ENCODE results near the gene SYNJ2. TPM values are rescaled to one million over a fixed set of nuclear protein-coding genes. Genes with fewer than 3 reads are reported as not detected.

The SYNJ2 gene
- total RNA-seq, 2 experiments from 2014 or later: 34.6 to 38.0 TPM

DNA sequence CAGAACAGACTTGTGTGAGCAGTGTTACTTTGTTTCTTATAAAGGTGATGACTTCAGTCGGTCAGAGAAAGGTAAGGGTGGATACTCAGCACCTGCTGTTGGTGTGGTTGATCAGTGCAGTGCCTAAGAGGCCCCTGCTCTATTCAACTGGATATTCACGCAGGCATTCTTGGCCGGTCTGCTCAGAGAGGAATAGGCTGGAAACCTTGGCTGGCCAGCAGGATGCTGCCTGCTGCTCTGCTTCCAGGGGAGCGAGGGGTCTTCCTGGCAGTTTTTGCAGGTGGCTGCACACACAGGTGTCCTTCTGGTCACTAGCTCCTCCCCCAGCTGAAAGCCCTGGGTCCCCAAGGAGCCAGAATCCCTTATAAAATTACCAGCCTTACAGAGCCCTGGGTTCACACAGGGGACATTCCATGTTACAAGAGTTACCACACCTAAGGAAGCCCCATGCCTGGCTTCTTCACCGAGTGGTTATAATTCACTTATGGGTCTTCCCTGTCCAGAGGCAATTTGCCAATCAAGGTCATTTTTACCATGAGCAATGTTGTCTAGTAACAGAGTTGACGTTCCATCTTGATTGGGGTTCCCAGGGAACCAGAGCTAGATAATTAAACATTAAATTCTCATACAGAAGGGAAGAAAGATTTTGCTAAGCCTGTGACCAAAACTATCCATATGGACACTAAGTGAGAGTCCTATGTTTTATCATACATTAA, 16.4 kb downstream of the SYNJ2 start:
- CTCF ChIA-PET: no interaction called here
- H3K27me3 ChIP-seq (ENCODE audit: control insufficient read depth in 1 of 2, insufficient read depth in 2 of 2, low read length in 2 of 2): no peaks in the 10 kb centered on the region
- H3K27ac Mint-ChIP-seq: no peak overlapping the region

DNA sequence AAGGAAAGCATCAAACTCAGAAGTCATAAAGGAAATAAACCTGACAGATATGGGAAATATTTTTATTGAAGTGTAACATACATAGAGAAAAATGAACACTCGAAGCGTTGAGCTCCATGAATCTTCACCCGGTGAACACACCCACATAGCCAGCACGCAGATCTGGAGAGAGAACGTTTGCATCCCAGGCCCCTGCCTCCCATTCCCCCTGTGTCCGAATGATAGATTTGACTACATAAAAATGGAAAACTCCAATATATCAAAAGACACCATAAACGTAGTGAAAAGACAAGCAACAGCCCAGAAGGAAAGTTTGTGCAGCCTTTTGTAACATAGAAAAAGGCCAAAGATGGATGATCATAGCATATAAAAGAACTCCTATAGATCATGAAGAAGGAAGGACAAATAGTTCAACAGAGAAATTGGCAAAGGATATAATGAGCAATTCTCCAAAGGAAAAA, 17.1 kb downstream of the SYNJ2 start:
- POLR2A ChIA-PET: interaction anchor here (0.7 kb wide), 1 partner anchor 11 kb away, joined by 3 read pairs; no protein-coding TSS in a partner anchor
- CTCF ChIA-PET: no interaction called here

More for the DNA sequence above, 16.4 kb downstream of the SYNJ2 start:
- POLR2A ChIA-PET: no interaction called here
- H3K36me3 Mint-ChIP-seq (ENCODE audit: low read depth): peaks cover 11% of the 10 kb centered on the region
- no peaks in the 10 kb centered on the region for H3K9me3 Mint-ChIP-seq
- TF ChIP-seq, protein P1, sequence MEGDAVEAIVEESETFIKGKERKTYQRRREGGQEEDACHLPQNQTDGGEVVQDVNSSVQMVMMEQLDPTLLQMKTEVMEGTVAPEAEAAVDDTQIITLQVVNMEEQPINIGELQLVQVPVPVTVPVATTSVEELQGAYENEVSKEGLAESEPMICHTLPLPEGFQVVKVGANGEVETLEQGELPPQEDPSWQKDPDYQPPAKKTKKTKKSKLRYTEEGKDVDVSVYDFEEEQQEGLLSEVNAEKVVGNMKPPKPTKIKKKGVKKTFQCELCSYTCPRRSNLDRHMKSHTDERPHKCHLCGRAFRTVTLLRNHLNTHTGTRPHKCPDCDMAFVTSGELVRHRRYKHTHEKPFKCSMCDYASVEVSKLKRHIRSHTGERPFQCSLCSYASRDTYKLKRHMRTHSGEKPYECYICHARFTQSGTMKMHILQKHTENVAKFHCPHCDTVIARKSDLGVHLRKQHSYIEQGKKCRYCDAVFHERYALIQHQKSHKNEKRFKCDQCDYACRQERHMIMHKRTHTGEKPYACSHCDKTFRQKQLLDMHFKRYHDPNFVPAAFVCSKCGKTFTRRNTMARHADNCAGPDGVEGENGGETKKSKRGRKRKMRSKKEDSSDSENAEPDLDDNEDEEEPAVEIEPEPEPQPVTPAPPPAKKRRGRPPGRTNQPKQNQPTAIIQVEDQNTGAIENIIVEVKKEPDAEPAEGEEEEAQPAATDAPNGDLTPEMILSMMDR (IDR thresholded peaks at IDR 0.05): no peak
- H3K4me1 ChIP-seq (ENCODE audit: insufficient read depth, low read length): peaks cover 25% of the 10 kb centered on the region
- no peak for DNase-seq
- ATAC-seq (ENCODE audit: poor library complexity): no peak
- peaks cover 76% of the 10 kb centered on the region for H3K4me1 Mint-ChIP-seq (ENCODE audit: low read depth)
- H3K36me3 ChIP-seq (ENCODE audit: insufficient read depth, low read length): peaks cover 9% of the 10 kb centered on the region
- intact Hi-C loops (cut with DNase I, micrococcal nuclease): no loop called here
- H3K4me3 ChIP-seq (ENCODE audit: low read length): no peak overlapping the region
- H3K4me3 Mint-ChIP-seq: no peak overlapping the region
- H3K27ac ChIP-seq (ENCODE audit: low read depth in 1 of 2, low read length in 2 of 2): no peak overlapping the region
- no peaks in the 10 kb centered on the region for H3K27me3 Mint-ChIP-seq
- H3K9me3 ChIP-seq (ENCODE audit: control insufficient read depth in 1 of 2, insufficient read depth in 1 of 2, low read length in 2 of 2): no peaks in the 10 kb centered on the region

GRCh38 chr6:157999168-158000051, 17.7 kb downstream of the SYNJ2 start:
- Mint-ChIP-seq H3K27ac (peak overlapping the region; percentile 5), H3K4me1 (ENCODE audit: low read depth) (peaks cover 78% of the 10 kb centered on the region), H3K27me3 (no peaks in the 10 kb centered on the region), H3K4me3 (no peak overlapping the region), H3K9me3 (no peaks in the 10 kb centered on the region), H3K36me3 (ENCODE audit: low read depth) (peaks cover 15% of the 10 kb centered on the region)
- no peaks in the 10 kb centered on the region for H3K9me3 ChIP-seq (ENCODE audit: control insufficient read depth in 1 of 2, insufficient read depth in 1 of 2, low read length in 2 of 2)
- H3K4me1 ChIP-seq (ENCODE audit: insufficient read depth, low read length): peaks cover 29% of the 10 kb centered on the region
- TF ChIP-seq, protein P1 (IDR thresholded peaks at IDR 0.05): no peak
- H3K36me3 ChIP-seq (ENCODE audit: insufficient read depth, low read length): peaks cover 9% of the 10 kb centered on the region
- H3K27me3 ChIP-seq (ENCODE audit: control insufficient read depth in 1 of 2, insufficient read depth in 2 of 2, low read length in 2 of 2): no peaks in the 10 kb centered on the region
- no peak overlapping the region for H3K4me3 ChIP-seq (ENCODE audit: low read length)
- DNase-seq: no peak
- no peak for ATAC-seq (ENCODE audit: poor library complexity)
- intact Hi-C loops (cut with DNase I, micrococcal nuclease): no loop called here
- CTCF ChIA-PET: no interaction called here
- POLR2A ChIA-PET: interaction anchor here (0.6 to 0.7 kb wide), 3 partner anchors 8 to 171 kb away, joined by 3 to 4 read pairs (median 3); no protein-coding TSS in a partner anchor
- no peak overlapping the region for H3K27ac ChIP-seq (ENCODE audit: low read depth in 1 of 2, low read length in 2 of 2)

More for the DNA sequence above, 17.1 kb downstream of the SYNJ2 start:
- no peaks in the 10 kb centered on the region for H3K27me3 Mint-ChIP-seq
- no peaks in the 10 kb centered on the region for H3K9me3 Mint-ChIP-seq
- intact Hi-C loops (cut with DNase I, micrococcal nuclease): no loop called here
- DNase-seq: no peak
- Histone ChIP-seq H3K4me3 (ENCODE audit: low read length) (no peak overlapping the region), H3K27me3 (ENCODE audit: control insufficient read depth in 1 of 2, insufficient read depth in 2 of 2, low read length in 2 of 2) (no peaks in the 10 kb centered on the region), H3K27ac (ENCODE audit: low read depth in 1 of 2, low read length in 2 of 2) (no peak overlapping the region), H3K36me3 (ENCODE audit: insufficient read depth, low read length) (peaks cover 9% of the 10 kb centered on the region), H3K9me3 (ENCODE audit: control insufficient read depth in 1 of 2, insufficient read depth in 1 of 2, low read length in 2 of 2) (no peaks in the 10 kb centered on the region), H3K4me1 (ENCODE audit: insufficient read depth, low read length) (peaks cover 32% of the 10 kb centered on the region)
- peaks cover 77% of the 10 kb centered on the region for H3K4me1 Mint-ChIP-seq (ENCODE audit: low read depth)
- no peak overlapping the region for H3K4me3 Mint-ChIP-seq
- H3K27ac Mint-ChIP-seq: peak overlapping the region; percentile 5
- H3K36me3 Mint-ChIP-seq (ENCODE audit: low read depth): peaks cover 15% of the 10 kb centered on the region
- TF ChIP-seq, protein P1 (IDR thresholded peaks at IDR 0.05): no peak
- ATAC-seq (ENCODE audit: poor library complexity): no peak

Measured in CD4-positive, alpha-beta T cell (primary cell).